Measurements from ENCODE around the gene SMYD3. TPM values are rescaled to one million over a fixed set of nuclear protein-coding genes. Genes with fewer than 3 reads are reported as not detected.

SMYD3 gene
- total RNA-seq, 2 donors from 2014 or later, result 8.8 to 19.0 TPM

GRCh38 chr1:246213947-246214346 is 293.1 kb downstream of the SMYD3 start:
- H3K4me3 ChIP-seq, result no peak overlapping the region
- no peak for ATAC-seq (ENCODE audit: insufficient number of reproducible peaks, low FRiP score, low read depth)
- H3K27me3 ChIP-seq (replicated peaks; ENCODE audit: insufficient read depth), result no peaks in the 10 kb centered on the region
- no peaks in the 10 kb centered on the region for H3K36me3 ChIP-seq
- no peaks in the 10 kb centered on the region for H3K9me3 ChIP-seq
- DNase-seq (ENCODE audit: low spot score), result no peak
- H3K4me1 ChIP-seq (ENCODE audit: control insufficient read depth in 1 of 2, low read depth in 2 of 2), result no peaks in the 10 kb centered on the region
- TF ChIP-seq CTCF (IDR thresholded peaks at IDR 0.05), result no peak
- no peak overlapping the region for H3K27ac ChIP-seq

- no peak for TF ChIP-seq CTCF (IDR thresholded peaks at IDR 0.05)
- no peaks in the 10 kb centered on the region for H3K9me3 ChIP-seq
- ATAC-seq (ENCODE audit: insufficient number of reproducible peaks, low FRiP score, low read depth) (no peak), DNase-seq (ENCODE audit: low spot score) (no peak)
- H3K4me1 ChIP-seq (ENCODE audit: control insufficient read depth in 1 of 2, low read depth in 2 of 2), result no peaks in the 10 kb centered on the region
- no peaks in the 10 kb centered on the region for H3K36me3 ChIP-seq
- H3K27me3 ChIP-seq (replicated peaks; ENCODE audit: insufficient read depth), result no peaks in the 10 kb centered on the region
- no peak overlapping the region for H3K4me3 ChIP-seq
- H3K27ac ChIP-seq, result no peak overlapping the region
Measured at GRCh38 chr1:246213502-246213901, 293.6 kb downstream of the SMYD3 start.

GRCh38 chr1:246213036-246213435 is 294.0 kb downstream of the SMYD3 start:
- Histone ChIP-seq H3K36me3 (no peaks in the 10 kb centered on the region), H3K27me3 (replicated peaks; ENCODE audit: insufficient read depth) (no peaks in the 10 kb centered on the region), H3K4me3 (no peak overlapping the region), H3K4me1 (ENCODE audit: control insufficient read depth in 1 of 2, low read depth in 2 of 2) (no peaks in the 10 kb centered on the region), H3K9me3 (no peaks in the 10 kb centered on the region), H3K27ac (no peak overlapping the region)
- ATAC-seq (ENCODE audit: insufficient number of reproducible peaks, low FRiP score, low read depth) (no peak), DNase-seq (ENCODE audit: low spot score) (no peak)
- TF ChIP-seq CTCF (IDR thresholded peaks at IDR 0.05), result no peak

- no peak overlapping the region for H3K4me3 ChIP-seq
- DNase-seq (ENCODE audit: low spot score) (no peak), ATAC-seq (ENCODE audit: insufficient number of reproducible peaks, low FRiP score, low read depth) (no peak)
- TF ChIP-seq CTCF (IDR thresholded peaks at IDR 0.05), result no peak
- H3K9me3 ChIP-seq, result no peaks in the 10 kb centered on the region
- H3K36me3 ChIP-seq, result no peaks in the 10 kb centered on the region
- no peak overlapping the region for H3K27ac ChIP-seq
- H3K27me3 ChIP-seq (replicated peaks; ENCODE audit: insufficient read depth), result no peaks in the 10 kb centered on the region
- H3K4me1 ChIP-seq (ENCODE audit: control insufficient read depth in 1 of 2, low read depth in 2 of 2), result no peaks in the 10 kb centered on the region
Measured at GRCh38 chr1:246212013-246212412, 295.1 kb downstream of the SMYD3 start.

GRCh38 chr1:246210756-246211155 is 296.3 kb downstream of the SMYD3 start:
- H3K4me3 ChIP-seq, result no peak overlapping the region
- no peaks in the 10 kb centered on the region for H3K36me3 ChIP-seq
- no peaks in the 10 kb centered on the region for H3K4me1 ChIP-seq (ENCODE audit: control insufficient read depth in 1 of 2, low read depth in 2 of 2)
- ATAC-seq (ENCODE audit: insufficient number of reproducible peaks, low FRiP score, low read depth) (no peak), DNase-seq (ENCODE audit: low spot score) (no peak)
- H3K27ac ChIP-seq, result no peak overlapping the region
- TF ChIP-seq CTCF (IDR thresholded peaks at IDR 0.05), result no peak
- no peaks in the 10 kb centered on the region for H3K9me3 ChIP-seq
- H3K27me3 ChIP-seq (replicated peaks; ENCODE audit: insufficient read depth), result no peaks in the 10 kb centered on the region
